ENCODE results near the gene CSPG5. TPM values are rescaled to one million over a fixed set of nuclear protein-coding genes. Genes with fewer than 3 reads are reported as not detected.

CSPG5 gene
- total RNA-seq, 3 donors from 2014 or later = 0.44 to 0.98 (median 0.96) TPM

DNA sequence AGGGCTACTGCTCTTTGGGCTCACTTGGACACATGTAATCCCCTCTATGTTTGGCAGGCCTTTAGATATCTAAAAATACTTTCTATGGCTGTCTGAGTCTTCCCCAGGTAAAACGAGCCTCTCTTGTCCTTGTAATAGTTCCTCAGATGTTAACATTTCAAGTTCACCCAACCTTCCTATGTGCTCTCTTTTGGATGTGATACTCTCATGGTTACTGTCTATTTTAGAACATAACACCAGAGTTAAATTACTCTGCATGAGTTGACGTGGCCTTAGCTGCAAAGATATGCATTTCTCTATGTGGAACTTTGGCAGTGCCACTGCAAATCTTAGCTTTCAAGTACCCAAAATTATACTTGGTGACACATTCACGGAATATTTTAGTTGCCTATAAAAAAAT lies 31.9 kb upstream of the CSPG5 start:
- no peak for DNase-seq (ENCODE audit: low spot score in 2 of 2)
- TF ChIP-seq POLR2AphosphoS5 (IDR thresholded peaks at IDR 0.05) = no peak
- TF ChIP-seq POLR2A (IDR thresholded peaks at IDR 0.05) = no peak
- TF ChIP-seq, protein P1, sequence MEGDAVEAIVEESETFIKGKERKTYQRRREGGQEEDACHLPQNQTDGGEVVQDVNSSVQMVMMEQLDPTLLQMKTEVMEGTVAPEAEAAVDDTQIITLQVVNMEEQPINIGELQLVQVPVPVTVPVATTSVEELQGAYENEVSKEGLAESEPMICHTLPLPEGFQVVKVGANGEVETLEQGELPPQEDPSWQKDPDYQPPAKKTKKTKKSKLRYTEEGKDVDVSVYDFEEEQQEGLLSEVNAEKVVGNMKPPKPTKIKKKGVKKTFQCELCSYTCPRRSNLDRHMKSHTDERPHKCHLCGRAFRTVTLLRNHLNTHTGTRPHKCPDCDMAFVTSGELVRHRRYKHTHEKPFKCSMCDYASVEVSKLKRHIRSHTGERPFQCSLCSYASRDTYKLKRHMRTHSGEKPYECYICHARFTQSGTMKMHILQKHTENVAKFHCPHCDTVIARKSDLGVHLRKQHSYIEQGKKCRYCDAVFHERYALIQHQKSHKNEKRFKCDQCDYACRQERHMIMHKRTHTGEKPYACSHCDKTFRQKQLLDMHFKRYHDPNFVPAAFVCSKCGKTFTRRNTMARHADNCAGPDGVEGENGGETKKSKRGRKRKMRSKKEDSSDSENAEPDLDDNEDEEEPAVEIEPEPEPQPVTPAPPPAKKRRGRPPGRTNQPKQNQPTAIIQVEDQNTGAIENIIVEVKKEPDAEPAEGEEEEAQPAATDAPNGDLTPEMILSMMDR (IDR thresholded peaks at IDR 0.05) = no peak
- H3K4me3 ChIP-seq = no peak overlapping the region
- H3K27ac ChIP-seq = no peak overlapping the region
- H3K4me1 ChIP-seq = no peaks in the 10 kb centered on the region
- no peaks in the 10 kb centered on the region for H3K9me3 ChIP-seq
- intact Hi-C loops (cut with DNase I; ENCODE audit: low total_unique reads) = no loop called here
- no peaks in the 10 kb centered on the region for H3K27me3 ChIP-seq
- peaks cover 5% of the 10 kb centered on the region for H3K36me3 ChIP-seq

DNA sequence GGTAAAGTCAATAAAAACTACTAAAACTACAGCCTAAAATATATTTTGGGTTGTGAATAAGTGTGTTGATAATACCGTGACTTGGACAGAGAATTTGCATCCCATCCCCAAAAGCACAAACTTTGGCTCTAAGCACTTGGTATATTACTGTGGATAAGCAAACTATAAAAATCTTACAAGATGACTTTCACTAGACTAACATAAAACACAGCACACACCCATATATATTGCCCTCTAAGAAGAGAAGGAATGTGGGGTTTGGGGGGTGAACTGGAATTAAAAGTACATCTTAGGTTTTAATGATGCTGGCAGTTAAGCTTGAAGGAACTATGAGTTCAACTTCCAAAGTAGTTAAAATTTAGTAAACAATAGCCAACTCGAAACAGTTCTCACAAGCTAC lies 28.7 kb upstream of the CSPG5 start:
- Histone ChIP-seq H3K9me3 (no peaks in the 10 kb centered on the region), H3K27me3 (no peaks in the 10 kb centered on the region), H3K4me1 (no peaks in the 10 kb centered on the region), H3K36me3 (peaks cover 5% of the 10 kb centered on the region), H3K27ac (no peak overlapping the region), H3K4me3 (no peak overlapping the region)
- DNase-seq (ENCODE audit: low spot score in 2 of 2) = no peak
- TF ChIP-seq, protein P1 (IDR thresholded peaks at IDR 0.05) = no peak
- TF ChIP-seq POLR2A (IDR thresholded peaks at IDR 0.05) (no peak), POLR2AphosphoS5 (IDR thresholded peaks at IDR 0.05) (no peak)
- intact Hi-C loops (cut with DNase I; ENCODE audit: low total_unique reads) = no loop called here

DNA sequence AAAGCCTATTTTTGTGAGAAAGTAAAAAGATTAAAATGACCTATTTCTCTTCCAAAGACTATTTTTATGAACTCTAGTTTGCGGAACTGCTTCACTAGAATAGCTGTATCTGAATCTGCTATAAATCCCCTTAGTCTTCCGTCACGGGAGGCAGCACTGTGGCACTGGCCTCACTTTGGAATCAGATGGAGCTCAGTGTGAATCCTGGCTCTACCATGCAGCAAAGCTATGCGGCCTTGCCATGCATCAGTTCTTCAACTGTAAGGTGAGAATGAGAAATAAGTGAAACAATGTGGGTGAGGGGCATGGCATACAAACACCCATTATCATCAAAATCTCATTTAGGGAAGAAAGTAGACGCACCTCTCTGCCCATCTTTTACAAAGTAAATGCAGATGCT lies 27.5 kb upstream of the CSPG5 start:
- H3K4me1 ChIP-seq = no peaks in the 10 kb centered on the region
- no peak for DNase-seq (ENCODE audit: low spot score in 2 of 2)
- H3K4me3 ChIP-seq = no peak overlapping the region
- no peak for TF ChIP-seq POLR2A (IDR thresholded peaks at IDR 0.05)
- TF ChIP-seq POLR2AphosphoS5 (IDR thresholded peaks at IDR 0.05) = no peak
- TF ChIP-seq, protein P1 (IDR thresholded peaks at IDR 0.05) = no peak
- no peaks in the 10 kb centered on the region for H3K9me3 ChIP-seq
- peaks cover 5% of the 10 kb centered on the region for H3K36me3 ChIP-seq
- H3K27me3 ChIP-seq = no peaks in the 10 kb centered on the region
- intact Hi-C loops (cut with DNase I; ENCODE audit: low total_unique reads) = no loop called here
- H3K27ac ChIP-seq = no peak overlapping the region

DNA sequence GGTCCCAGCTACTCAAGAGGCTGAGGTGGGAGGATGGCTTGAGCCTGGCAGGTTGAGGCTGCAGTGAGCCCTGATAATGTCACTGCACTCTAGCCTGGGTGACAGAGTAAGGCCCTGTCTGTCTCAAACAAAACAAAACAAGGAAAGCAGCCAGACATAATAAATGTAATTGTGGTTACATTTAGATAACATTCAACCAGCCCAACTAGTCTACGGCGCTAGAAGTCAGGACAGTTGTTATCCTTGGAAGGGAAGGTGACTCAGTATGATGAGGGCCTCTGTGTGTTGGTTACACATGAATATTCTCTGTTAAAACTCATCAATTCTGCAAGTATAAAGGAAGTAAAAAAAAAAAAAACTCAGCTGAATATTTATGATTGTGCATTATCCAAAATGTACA lies 27.0 kb upstream of the CSPG5 start:
- Histone ChIP-seq H3K4me3 (no peak overlapping the region), H3K36me3 (peaks cover 5% of the 10 kb centered on the region), H3K27ac (no peak overlapping the region), H3K27me3 (no peaks in the 10 kb centered on the region), H3K9me3 (no peaks in the 10 kb centered on the region), H3K4me1 (no peaks in the 10 kb centered on the region)
- intact Hi-C loops (cut with DNase I; ENCODE audit: low total_unique reads) = no loop called here
- TF ChIP-seq, protein P1 (IDR thresholded peaks at IDR 0.05) = no peak
- TF ChIP-seq POLR2A (IDR thresholded peaks at IDR 0.05) (no peak), POLR2AphosphoS5 (IDR thresholded peaks at IDR 0.05) (no peak)
- DNase-seq (ENCODE audit: low spot score in 2 of 2) = no peak

DNA sequence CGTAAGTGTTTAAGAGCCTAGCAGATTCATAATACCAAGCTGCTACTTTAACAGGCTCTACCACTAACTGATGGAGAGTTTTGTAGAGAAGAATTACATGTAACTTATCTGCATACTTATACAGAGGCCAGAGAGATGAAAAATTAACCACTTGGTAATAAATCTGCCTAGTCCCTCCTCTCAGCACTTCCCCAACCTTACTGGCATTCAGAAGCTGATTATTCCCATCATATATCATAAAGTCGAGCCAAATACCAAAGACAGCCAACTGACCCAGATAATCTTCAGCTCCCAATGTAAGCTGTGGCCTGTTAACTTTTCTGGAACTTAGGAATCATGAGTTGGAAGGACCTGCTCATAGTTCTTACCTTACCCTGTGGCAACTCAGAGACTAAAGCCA lies 25.5 kb upstream of the CSPG5 start:
- H3K27me3 ChIP-seq = no peaks in the 10 kb centered on the region
- intact Hi-C loops (cut with DNase I; ENCODE audit: low total_unique reads) = no loop called here
- TF ChIP-seq, protein P1 (IDR thresholded peaks at IDR 0.05) = no peak
- TF ChIP-seq POLR2AphosphoS5 (IDR thresholded peaks at IDR 0.05) (no peak), POLR2A (IDR thresholded peaks at IDR 0.05) (no peak)
- H3K4me3 ChIP-seq = no peak overlapping the region
- no peak for DNase-seq (ENCODE audit: low spot score in 2 of 2)
- no peaks in the 10 kb centered on the region for H3K36me3 ChIP-seq
- no peaks in the 10 kb centered on the region for H3K4me1 ChIP-seq
- H3K27ac ChIP-seq = no peak overlapping the region
- no peaks in the 10 kb centered on the region for H3K9me3 ChIP-seq
